Inflammatory macrophage (primary cell): ENCODE results near the gene TAS2R13.

Source experiments
- DNase-seq, 2 donors: peaks; one replicate each; pipeline ENCODE4 v3.0.0-alpha.2; 2020 to 2022

The TAS2R13 gene

GRCh38 chr12:10867381-10867780 lies 42.0 kb downstream of the TAS2R13 start:
- no peak for DNase-seq

DNA sequence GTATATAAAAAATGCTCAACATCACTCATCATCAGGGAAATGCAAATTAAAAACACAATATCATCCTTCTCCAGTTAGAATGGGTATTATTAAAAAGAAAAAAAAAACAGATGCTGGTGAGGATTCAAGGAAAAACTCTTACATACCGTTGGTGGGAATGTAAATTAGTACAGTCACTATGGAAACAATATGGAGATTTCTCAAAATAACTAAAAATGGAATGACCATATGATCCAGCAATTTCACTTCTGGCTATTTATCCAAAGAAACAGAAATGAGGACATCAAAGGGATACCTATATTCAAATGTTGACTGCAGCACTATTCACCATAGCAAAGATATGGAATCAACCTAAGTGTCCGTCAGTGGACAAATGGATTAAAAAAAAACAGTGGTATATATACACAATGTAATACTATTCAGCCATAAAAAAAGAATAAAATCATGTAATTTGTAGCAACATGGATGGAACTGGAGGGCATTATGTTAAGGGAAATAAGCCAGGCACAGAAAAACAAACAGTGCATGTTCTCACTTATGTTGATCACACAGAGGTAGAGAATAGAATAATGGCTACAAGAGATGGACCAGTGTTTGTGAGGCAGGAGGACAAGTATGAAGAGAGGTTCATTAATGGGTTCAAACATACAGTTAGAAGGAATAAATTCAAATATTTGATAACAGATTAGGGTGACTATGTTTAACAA lies 45.7 kb downstream of the TAS2R13 start:
- no peak for DNase-seq

GRCh38 chr12:10861366-10861765 lies 48.0 kb downstream of the TAS2R13 start:
- no peak for DNase-seq
